ENCODE data around the gene DEFB116. TPM values are rescaled to one million over a fixed set of nuclear protein-coding genes. Genes with fewer than 3 reads are reported as not detected.

The DEFB116 gene
- total RNA-seq, 1 donor from 2014 or later: not detected

DNA sequence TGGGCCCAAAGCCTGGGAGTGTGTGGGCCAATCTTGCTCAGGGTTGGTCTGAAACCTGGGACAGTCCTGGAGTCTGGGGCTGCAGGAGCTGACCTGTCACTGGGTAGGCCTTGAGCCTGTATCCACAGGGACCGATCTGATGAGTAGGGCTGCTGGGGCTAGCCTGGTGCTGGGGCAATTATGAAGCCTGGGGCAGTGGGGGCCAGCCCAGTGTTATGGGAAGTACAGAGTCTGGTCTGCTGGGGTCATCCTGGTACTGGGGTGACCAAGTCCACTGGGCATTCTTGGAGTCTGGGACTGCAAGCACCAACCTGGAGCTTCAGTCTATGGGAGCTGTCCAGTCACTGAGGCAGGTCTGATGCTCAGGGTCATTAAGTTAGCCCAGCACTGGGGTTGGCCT lies 30.2 kb downstream of the DEFB116 start:
- Mint-ChIP-seq H3K4me3 (no peak overlapping the region), H3K9me3 (peaks cover 41% of the 10 kb centered on the region), H3K4me1 (no peaks in the 10 kb centered on the region), H3K27me3 (ENCODE audit: low read depth) (no peaks in the 10 kb centered on the region), H3K27ac (ENCODE audit: unreplicated experiment) (no peak overlapping the region), H3K36me3 (ENCODE audit: low read depth) (peaks cover 15% of the 10 kb centered on the region)
- TF ChIP-seq, protein P1, sequence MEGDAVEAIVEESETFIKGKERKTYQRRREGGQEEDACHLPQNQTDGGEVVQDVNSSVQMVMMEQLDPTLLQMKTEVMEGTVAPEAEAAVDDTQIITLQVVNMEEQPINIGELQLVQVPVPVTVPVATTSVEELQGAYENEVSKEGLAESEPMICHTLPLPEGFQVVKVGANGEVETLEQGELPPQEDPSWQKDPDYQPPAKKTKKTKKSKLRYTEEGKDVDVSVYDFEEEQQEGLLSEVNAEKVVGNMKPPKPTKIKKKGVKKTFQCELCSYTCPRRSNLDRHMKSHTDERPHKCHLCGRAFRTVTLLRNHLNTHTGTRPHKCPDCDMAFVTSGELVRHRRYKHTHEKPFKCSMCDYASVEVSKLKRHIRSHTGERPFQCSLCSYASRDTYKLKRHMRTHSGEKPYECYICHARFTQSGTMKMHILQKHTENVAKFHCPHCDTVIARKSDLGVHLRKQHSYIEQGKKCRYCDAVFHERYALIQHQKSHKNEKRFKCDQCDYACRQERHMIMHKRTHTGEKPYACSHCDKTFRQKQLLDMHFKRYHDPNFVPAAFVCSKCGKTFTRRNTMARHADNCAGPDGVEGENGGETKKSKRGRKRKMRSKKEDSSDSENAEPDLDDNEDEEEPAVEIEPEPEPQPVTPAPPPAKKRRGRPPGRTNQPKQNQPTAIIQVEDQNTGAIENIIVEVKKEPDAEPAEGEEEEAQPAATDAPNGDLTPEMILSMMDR (conservative IDR thresholded peaks at IDR 0.05): no peak
- DNase-seq (ENCODE audit: low read depth, low spot score): no peak

DNA sequence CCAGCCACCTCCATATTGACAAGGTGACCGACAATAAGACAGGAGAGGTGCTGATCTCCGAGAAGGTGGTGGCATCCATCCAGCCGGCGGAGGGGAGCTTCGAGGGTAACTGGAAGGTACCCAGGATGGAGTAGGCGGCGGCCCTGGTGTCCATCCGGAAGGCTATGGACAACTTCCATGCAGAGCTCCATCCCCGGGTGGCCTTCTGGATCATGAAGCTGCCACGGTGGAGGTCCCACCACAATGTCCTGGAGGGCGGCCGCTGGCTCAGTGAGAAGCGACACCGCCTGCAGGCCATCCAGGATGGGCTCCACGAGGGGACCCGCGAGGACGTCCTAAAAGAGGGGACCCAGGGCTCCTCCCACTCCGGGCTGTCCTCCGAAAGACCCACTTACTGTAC lies 33.9 kb downstream of the DEFB116 start:
- Mint-ChIP-seq H3K36me3 (ENCODE audit: low read depth) (peaks cover 15% of the 10 kb centered on the region), H3K27ac (ENCODE audit: unreplicated experiment) (no peak overlapping the region), H3K4me3 (no peak overlapping the region), H3K9me3 (peaks cover 35% of the 10 kb centered on the region), H3K27me3 (ENCODE audit: low read depth) (no peaks in the 10 kb centered on the region), H3K4me1 (no peaks in the 10 kb centered on the region)
- TF ChIP-seq, protein P1 (conservative IDR thresholded peaks at IDR 0.05): no peak
- no peak for DNase-seq (ENCODE audit: low read depth, low spot score)

DNA sequence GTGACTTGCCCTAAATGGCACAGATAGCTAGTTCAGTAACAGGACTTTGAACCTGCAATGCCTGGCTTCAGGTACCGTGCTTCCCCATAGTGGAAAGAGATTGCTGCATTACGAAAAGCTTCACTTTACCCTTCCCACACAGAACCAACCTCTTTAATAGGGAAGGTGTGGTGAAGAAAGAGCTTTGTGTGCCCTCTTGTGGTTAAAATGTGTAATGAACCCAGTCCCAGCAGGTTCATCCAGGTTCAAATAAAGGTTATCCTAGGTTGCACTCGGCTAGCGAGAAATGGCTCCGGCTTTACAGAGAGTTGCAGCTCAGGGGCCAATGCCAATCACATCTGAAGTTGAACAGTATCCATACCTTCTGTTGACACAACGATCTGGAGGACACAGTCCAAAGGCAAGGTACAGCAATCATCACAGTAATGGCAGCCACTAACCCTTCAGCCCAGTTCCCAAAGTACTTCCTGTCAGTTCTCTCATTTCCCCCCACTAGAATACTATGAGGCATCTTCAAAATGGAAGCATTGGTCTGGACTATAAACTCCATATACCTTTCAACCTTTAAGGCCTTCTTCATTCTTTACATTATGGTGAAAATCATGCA lies 48.0 kb downstream of the DEFB116 start:
- peaks cover 44% of the 10 kb centered on the region for H3K9me3 Mint-ChIP-seq
- no peaks in the 10 kb centered on the region for H3K27me3 Mint-ChIP-seq (ENCODE audit: low read depth)
- TF ChIP-seq, protein P1 (conservative IDR thresholded peaks at IDR 0.05): peak; percentile 50
- no peak overlapping the region for H3K27ac Mint-ChIP-seq (ENCODE audit: unreplicated experiment)
- H3K36me3 Mint-ChIP-seq (ENCODE audit: low read depth): peaks cover 8% of the 10 kb centered on the region
- H3K4me3 Mint-ChIP-seq: no peak overlapping the region
- no peak for DNase-seq (ENCODE audit: low read depth, low spot score)
- no peaks in the 10 kb centered on the region for H3K4me1 Mint-ChIP-seq

- peaks cover 47% of the 10 kb centered on the region for H3K9me3 Mint-ChIP-seq
Observed at GRCh38 chr20:31257364-31257763, 51.0 kb downstream of the DEFB116 start, which contains the start of gene DEFB115. TSS of gene DEFB115 (plus strand) at chr20:31257664. CDS start at chr20:31257664, 0 bp downstream.

GRCh38 chr20:31256959-31257358 lies 51.4 kb downstream of the DEFB116 start:
- no peak for DNase-seq (ENCODE audit: low read depth, low spot score)
- H3K27ac Mint-ChIP-seq (ENCODE audit: unreplicated experiment): no peak overlapping the region
- peaks cover 48% of the 10 kb centered on the region for H3K9me3 Mint-ChIP-seq
- TF ChIP-seq, protein P1 (conservative IDR thresholded peaks at IDR 0.05): no peak
- H3K27me3 Mint-ChIP-seq (ENCODE audit: low read depth): no peaks in the 10 kb centered on the region
- H3K4me3 Mint-ChIP-seq: no peak overlapping the region
- peaks cover 10% of the 10 kb centered on the region for H3K36me3 Mint-ChIP-seq (ENCODE audit: low read depth)
- H3K4me1 Mint-ChIP-seq: no peaks in the 10 kb centered on the region

More at GRCh38 chr20:31257364-31257763, 51.0 kb downstream of the DEFB116 start, which contains the start of gene DEFB115:
- no peaks in the 10 kb centered on the region for H3K4me1 Mint-ChIP-seq
- no peaks in the 10 kb centered on the region for H3K27me3 Mint-ChIP-seq (ENCODE audit: low read depth)
- no peak within 1 kb of the TSS for H3K27ac Mint-ChIP-seq (ENCODE audit: unreplicated experiment)
- no peak within 1 kb of the TSS for H3K4me3 Mint-ChIP-seq
- TF ChIP-seq, protein P1 (conservative IDR thresholded peaks at IDR 0.05): no peak
- peaks cover 10% of the 10 kb centered on the region for H3K36me3 Mint-ChIP-seq (ENCODE audit: low read depth)
- DNase-seq (ENCODE audit: low read depth, low spot score): no peak

Other genes starting within 250 kb of the DEFB116 start
- gene DEFB115, start 50.9 kb downstream of the DEFB116 start, total RNA-seq: not detected in 2 replicates
- not detected in 2 replicates for gene DEFB118, start 60.0 kb upstream of the DEFB116 start, total RNA-seq
- gene DEFB119, start 82.0 kb upstream of the DEFB116 start, total RNA-seq: not detected in 2 replicates
- not detected in 2 replicates for gene DEFB121, start 97.6 kb upstream of the DEFB116 start, total RNA-seq
- not detected in 2 replicates for gene DEFB123, start 132.0 kb upstream of the DEFB116 start, total RNA-seq
- not detected in 2 replicates for gene DEFB124, start 166.5 kb upstream of the DEFB116 start, total RNA-seq
- not detected in 2 replicates for gene REM1, start 166.7 kb upstream of the DEFB116 start, total RNA-seq
- 179 and 185 TPM in 2 replicates for gene HM13, start 205.9 kb upstream of the DEFB116 start, total RNA-seq

Measured in neural crest cell (in vitro differentiated cells).